HG02763 (cell line): Measurements from ENCODE around the gene IFIH1.

Experiments
- ATAC-seq: cut with Tn5 transposase; IDR thresholded peaks from one replicate; pipeline ENCODE4 v1.9.1; 2021; ENCODE audit warnings: mild to moderate bottlenecking, moderate library complexity; ENCODE audit not compliant: unreplicated experiment

IFIH1 gene

DNA sequence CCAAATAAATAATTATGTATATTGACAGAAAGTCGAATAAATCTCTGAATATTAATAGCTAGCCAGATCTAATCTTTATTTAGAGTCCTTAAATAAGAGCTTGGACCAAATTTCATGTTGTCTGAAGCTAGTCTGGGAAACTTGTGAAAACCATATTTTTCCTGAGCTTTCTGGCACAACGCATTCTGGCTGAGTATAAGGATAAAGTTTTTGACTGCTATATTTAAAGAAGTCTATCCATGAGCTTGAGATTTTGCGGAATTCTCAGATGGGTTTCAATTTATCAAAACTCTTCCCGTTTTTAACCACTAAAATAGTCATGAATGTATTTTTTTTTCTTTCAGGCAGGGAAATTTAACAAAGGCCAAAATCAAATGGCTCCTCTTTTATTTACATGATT, 99.1 kb downstream of the IFIH1 start:
- no peak for ATAC-seq

DNA sequence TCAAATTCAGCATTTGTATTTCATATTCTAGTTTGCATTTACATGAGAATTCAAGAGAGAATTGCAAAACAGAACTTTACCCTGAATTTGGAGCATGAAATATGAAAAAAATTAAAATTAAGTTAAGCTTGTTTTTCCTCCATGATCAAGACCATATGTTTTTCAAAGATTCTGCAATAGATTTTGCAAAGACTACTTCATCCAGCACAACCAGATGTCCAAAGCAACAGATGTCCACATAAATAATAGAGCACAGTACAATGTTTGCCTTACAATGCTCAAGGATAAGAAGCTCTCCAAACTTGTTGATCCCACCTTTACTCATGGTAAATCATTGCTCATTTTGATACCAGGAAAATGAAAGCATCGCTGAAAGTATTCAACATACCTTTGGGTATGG, 100.9 kb downstream of the IFIH1 start:
- no peak for ATAC-seq
